ENCODE data around the gene UFSP2. TPM values are rescaled to one million over a fixed set of nuclear protein-coding genes. Genes with fewer than 3 reads are reported as not detected.

The UFSP2 gene
- total RNA-seq, 1 donor from 2014 or later, result 42.1 TPM

DNA sequence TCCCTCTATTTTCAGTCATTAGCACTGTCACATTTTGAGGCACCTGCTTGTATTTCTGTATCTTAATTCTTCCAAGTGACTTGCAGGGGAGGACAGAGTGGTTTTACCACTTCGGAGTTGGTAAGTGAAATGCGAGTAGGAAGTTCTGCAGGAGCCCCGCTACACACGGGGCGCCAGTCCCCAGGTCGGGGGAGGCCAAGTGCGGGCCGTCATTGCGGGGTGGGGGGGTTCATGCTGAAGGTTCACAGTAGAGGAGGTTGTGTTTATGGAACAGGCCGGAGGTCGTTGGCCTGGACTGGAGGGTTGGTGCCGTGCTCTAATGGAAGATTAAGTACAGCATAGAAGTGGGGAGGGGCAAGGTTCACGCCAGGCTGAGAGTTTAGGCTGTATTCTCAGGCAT is 74.1 kb downstream of the UFSP2 start:
- no peak for DNase-seq

Small RNA genes within 50 kb of the gene (small RNA-seq; reads per million reads assigned to genes)
- gene RF00019 (ENCODE audit: low replicate concordance), result not detected

Other genes starting within 250 kb of the UFSP2 start
- 27.7 TPM for gene CFAP97, start 222.0 kb downstream of the UFSP2 start, total RNA-seq
- 13.0 TPM for gene SNX25, start 216.4 kb downstream of the UFSP2 start, total RNA-seq
- 1.9 TPM for gene LRP2BP, start 30.0 kb downstream of the UFSP2 start, total RNA-seq
- gene ANKRD37, start 29.1 kb downstream of the UFSP2 start, total RNA-seq, result 12.8 TPM
- 1.4 TPM for gene CCDC110, start 45.8 kb upstream of the UFSP2 start, total RNA-seq
- gene PDLIM3, start 109.5 kb upstream of the UFSP2 start, total RNA-seq, result 52.5 TPM